ENCODE results near the gene WFDC1.

The WFDC1 gene

GRCh38 chr16:84324434-84325262 is 30.0 kb downstream of the WFDC1 start:
- H3K4me3 ChIP-seq (replicated peaks; ENCODE audit: low read depth, low read length): no peak overlapping the region
- DNase-seq (ENCODE audit: low read depth): no peak

GRCh38 chr16:84326545-84326944 is 31.9 kb downstream of the WFDC1 start:
- TF ChIP-seq CTCF (IDR thresholded peaks at IDR 0.05; ENCODE audit: low read length, missing control alignments): no peak
- no peak for DNase-seq (ENCODE audit: low read depth)
- H3K4me3 ChIP-seq (replicated peaks; ENCODE audit: low read depth, low read length): no peak overlapping the region

More at GRCh38 chr16:84324434-84325262, 30.0 kb downstream of the WFDC1 start:
- no peak for TF ChIP-seq CTCF (IDR thresholded peaks at IDR 0.05; ENCODE audit: low read length, missing control alignments)

- DNase-seq (ENCODE audit: low read depth): no peak
- no peak overlapping the region for H3K4me3 ChIP-seq (replicated peaks; ENCODE audit: low read depth, low read length)
- TF ChIP-seq CTCF (IDR thresholded peaks at IDR 0.05; ENCODE audit: low read length, missing control alignments): no peak
These were observed 33.3 kb downstream of the WFDC1 start for GRCh38 chr16:84327926-84328505.

- no peak for DNase-seq (ENCODE audit: low read depth)
- no peak overlapping the region for H3K4me3 ChIP-seq (replicated peaks; ENCODE audit: low read depth, low read length)
- TF ChIP-seq CTCF (IDR thresholded peaks at IDR 0.05; ENCODE audit: low read length, missing control alignments): no peak
These were observed 34.3 kb downstream of the WFDC1 start for GRCh38 chr16:84329016-84329415.

- TF ChIP-seq CTCF (IDR thresholded peaks at IDR 0.05; ENCODE audit: low read length, missing control alignments): no peak
- no peak for DNase-seq (ENCODE audit: low read depth)
- H3K4me3 ChIP-seq (replicated peaks; ENCODE audit: low read depth, low read length): no peak overlapping the region
These were observed 35.4 kb downstream of the WFDC1 start for GRCh38 chr16:84329843-84330684.

GRCh38 chr16:84330685-84331050 is 36.0 kb downstream of the WFDC1 start:
- no peak for DNase-seq (ENCODE audit: low read depth)
- no peak for TF ChIP-seq CTCF (IDR thresholded peaks at IDR 0.05; ENCODE audit: low read length, missing control alignments)
- no peak overlapping the region for H3K4me3 ChIP-seq (replicated peaks; ENCODE audit: low read depth, low read length)
